Measurements from ENCODE around the gene FCRL6. TPM values are rescaled to one million over a fixed set of nuclear protein-coding genes. Genes with fewer than 3 reads are reported as not detected.
A peak's percentile ranks its signal among the peaks of the same experiment; 100 is the strongest.

FCRL6 gene
- total RNA-seq, 2 donors from 2014 or later = 0.27 to 0.81 TPM

DNA sequence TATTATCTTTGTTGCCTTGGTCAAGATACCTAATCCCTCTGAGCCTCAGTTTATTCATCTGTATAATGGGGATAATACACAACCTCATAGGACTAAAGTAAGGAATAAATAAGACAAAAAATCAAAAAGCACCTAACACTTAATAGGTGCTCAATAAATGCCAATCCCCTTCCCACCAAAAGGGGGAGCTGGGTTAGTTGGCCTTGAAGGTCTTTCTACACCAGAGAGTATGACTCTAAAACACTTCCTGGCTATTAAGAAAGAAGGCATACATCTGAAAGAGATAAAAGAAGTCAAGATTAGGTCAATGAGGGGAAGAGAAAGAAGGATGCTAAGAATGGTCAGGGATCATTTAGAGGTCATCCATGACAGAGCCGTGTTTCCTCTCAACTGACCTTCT lies 49.2 kb downstream of the FCRL6 start:
- no peaks in the 10 kb centered on the region for H3K9me3 ChIP-seq (ENCODE audit: control insufficient read depth, low read length, poor library complexity, severe bottlenecking)
- DNase-seq (no peak), ATAC-seq (no peak)
- H3K4me3 Mint-ChIP-seq = no peak overlapping the region
- peaks cover 2% of the 10 kb centered on the region for H3K36me3 Mint-ChIP-seq (ENCODE audit: low read depth)
- peaks cover 23% of the 10 kb centered on the region for H3K4me1 Mint-ChIP-seq
- H3K27ac Mint-ChIP-seq = no peak overlapping the region
- H3K27me3 Mint-ChIP-seq = peaks cover 3% of the 10 kb centered on the region

- H3K4me3 Mint-ChIP-seq = peak overlapping the region; percentile 97
- ATAC-seq = no peak
- H3K9me3 ChIP-seq (ENCODE audit: control insufficient read depth, low read length, poor library complexity, severe bottlenecking) = no peaks in the 10 kb centered on the region
- DNase-seq = no peak
- peaks cover 2% of the 10 kb centered on the region for H3K36me3 Mint-ChIP-seq (ENCODE audit: low read depth)
- no peaks in the 10 kb centered on the region for H3K27me3 Mint-ChIP-seq
- peaks cover 18% of the 10 kb centered on the region for H3K4me1 Mint-ChIP-seq
- peak overlapping the region; percentile 51 for H3K27ac Mint-ChIP-seq
Observed at GRCh38 chr1:159853417-159854115, 51.4 kb downstream of the FCRL6 start.

DNA sequence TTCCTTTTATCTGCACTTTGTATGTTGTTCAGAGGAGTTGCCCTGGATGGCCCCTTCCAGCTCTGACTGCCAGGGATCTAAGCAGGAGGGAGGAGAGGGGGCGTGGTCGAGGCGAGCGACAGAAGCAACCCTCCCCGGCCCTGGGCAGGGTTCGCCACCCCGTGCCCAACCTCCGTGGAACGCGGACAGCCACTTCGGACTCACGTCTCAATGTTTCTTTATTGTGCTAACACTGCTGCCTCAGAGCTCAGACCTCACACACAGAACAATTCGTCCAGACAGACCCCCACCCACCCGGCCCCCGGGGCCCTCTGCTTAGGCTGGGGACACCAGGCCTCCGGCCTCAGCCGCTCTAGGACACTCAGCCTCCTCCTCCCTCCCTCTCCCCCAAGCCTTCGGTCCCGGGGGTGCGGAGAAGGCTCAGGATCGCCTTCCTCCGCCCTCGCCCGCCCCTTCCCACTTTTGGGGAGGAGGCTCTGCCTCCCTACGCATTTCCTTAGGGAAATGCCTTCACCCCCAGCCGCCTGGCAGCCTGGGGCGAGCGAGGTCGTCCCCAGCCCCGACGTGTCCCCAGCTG lies 52.0 kb downstream of the FCRL6 start:
- ATAC-seq = peak; percentile 18
- H3K9me3 ChIP-seq (ENCODE audit: control insufficient read depth, low read length, poor library complexity, severe bottlenecking) = no peaks in the 10 kb centered on the region
- H3K27ac Mint-ChIP-seq = peak overlapping the region; percentile 51
- H3K4me1 Mint-ChIP-seq = peaks cover 18% of the 10 kb centered on the region
- H3K36me3 Mint-ChIP-seq (ENCODE audit: low read depth) = peaks cover 2% of the 10 kb centered on the region
- peak overlapping the region; percentile 97 for H3K4me3 Mint-ChIP-seq
- H3K27me3 Mint-ChIP-seq = no peaks in the 10 kb centered on the region
- no peak for DNase-seq

- H3K9me3 ChIP-seq (ENCODE audit: control insufficient read depth, low read length, poor library complexity, severe bottlenecking) = no peaks in the 10 kb centered on the region
- H3K27me3 Mint-ChIP-seq = peaks cover 1% of the 10 kb centered on the region
- H3K36me3 Mint-ChIP-seq (ENCODE audit: low read depth) = peaks cover 2% of the 10 kb centered on the region
- peak; percentile 96 for ATAC-seq
- H3K4me1 Mint-ChIP-seq = peaks cover 18% of the 10 kb centered on the region
- DNase-seq = peak; percentile 46 to 60 (median 49)
- peak overlapping the region; percentile 97 for H3K4me3 Mint-ChIP-seq
- peak overlapping the region; percentile 93 for H3K27ac Mint-ChIP-seq
Observed at GRCh38 chr1:159854693-159855192, 52.6 kb downstream of the FCRL6 start.

- H3K36me3 Mint-ChIP-seq (ENCODE audit: low read depth) = peaks cover 2% of the 10 kb centered on the region
- DNase-seq = no peak
- H3K27me3 Mint-ChIP-seq = peaks cover 8% of the 10 kb centered on the region
- no peak for ATAC-seq
- peak overlapping the region; percentile 55 for H3K4me3 Mint-ChIP-seq
- peaks cover 20% of the 10 kb centered on the region for H3K4me1 Mint-ChIP-seq
- H3K9me3 ChIP-seq (ENCODE audit: control insufficient read depth, low read length, poor library complexity, severe bottlenecking) = no peaks in the 10 kb centered on the region
- H3K27ac Mint-ChIP-seq = peak overlapping the region; percentile 93
Observed at GRCh38 chr1:159855709-159856108, 53.5 kb downstream of the FCRL6 start.

GRCh38 chr1:159856576-159856975 lies 54.4 kb downstream of the FCRL6 start:
- no peak overlapping the region for H3K27ac Mint-ChIP-seq
- H3K27me3 Mint-ChIP-seq = peaks cover 11% of the 10 kb centered on the region
- ATAC-seq = no peak
- no peak for DNase-seq
- H3K4me3 Mint-ChIP-seq = no peak overlapping the region
- peaks cover 17% of the 10 kb centered on the region for H3K4me1 Mint-ChIP-seq
- no peaks in the 10 kb centered on the region for H3K9me3 ChIP-seq (ENCODE audit: control insufficient read depth, low read length, poor library complexity, severe bottlenecking)
- H3K36me3 Mint-ChIP-seq (ENCODE audit: low read depth) = peaks cover 2% of the 10 kb centered on the region

DNA sequence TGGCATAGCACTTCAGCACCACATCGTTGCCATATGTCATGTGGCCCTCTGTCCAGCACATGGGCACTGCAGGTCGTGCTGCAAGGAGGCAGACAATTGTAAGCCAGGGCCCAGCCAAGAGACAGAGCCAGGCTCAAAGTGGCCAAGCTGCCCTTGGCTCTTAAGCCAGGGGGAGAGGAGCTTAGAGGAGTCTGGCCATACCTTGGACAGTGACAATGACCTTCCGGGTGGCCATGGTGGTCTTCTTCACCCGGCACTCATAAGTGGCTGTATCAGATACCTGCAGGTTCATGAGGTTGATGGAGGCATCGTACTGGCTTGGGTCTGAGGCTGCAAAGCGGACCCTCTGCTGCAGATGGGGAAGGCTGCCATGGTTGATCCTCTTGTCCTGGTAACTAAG lies 55.7 kb downstream of the FCRL6 start:
- Mint-ChIP-seq H3K27me3 (peaks cover 20% of the 10 kb centered on the region), H3K4me1 (peaks cover 17% of the 10 kb centered on the region), H3K27ac (no peak overlapping the region), H3K36me3 (ENCODE audit: low read depth) (peaks cover 2% of the 10 kb centered on the region), H3K4me3 (no peak overlapping the region)
- H3K9me3 ChIP-seq (ENCODE audit: control insufficient read depth, low read length, poor library complexity, severe bottlenecking) = no peaks in the 10 kb centered on the region
- ATAC-seq (no peak), DNase-seq (no peak)

- Mint-ChIP-seq H3K4me3 (no peak overlapping the region), H3K27ac (peak overlapping the region; percentile 69), H3K4me1 (peaks cover 7% of the 10 kb centered on the region), H3K36me3 (ENCODE audit: low read depth) (peaks cover 2% of the 10 kb centered on the region), H3K27me3 (peaks cover 27% of the 10 kb centered on the region)
- ATAC-seq = no peak
- no peak for DNase-seq
- H3K9me3 ChIP-seq (ENCODE audit: control insufficient read depth, low read length, poor library complexity, severe bottlenecking) = no peaks in the 10 kb centered on the region
Observed at GRCh38 chr1:159859767-159860322, 57.7 kb downstream of the FCRL6 start.

DNA sequence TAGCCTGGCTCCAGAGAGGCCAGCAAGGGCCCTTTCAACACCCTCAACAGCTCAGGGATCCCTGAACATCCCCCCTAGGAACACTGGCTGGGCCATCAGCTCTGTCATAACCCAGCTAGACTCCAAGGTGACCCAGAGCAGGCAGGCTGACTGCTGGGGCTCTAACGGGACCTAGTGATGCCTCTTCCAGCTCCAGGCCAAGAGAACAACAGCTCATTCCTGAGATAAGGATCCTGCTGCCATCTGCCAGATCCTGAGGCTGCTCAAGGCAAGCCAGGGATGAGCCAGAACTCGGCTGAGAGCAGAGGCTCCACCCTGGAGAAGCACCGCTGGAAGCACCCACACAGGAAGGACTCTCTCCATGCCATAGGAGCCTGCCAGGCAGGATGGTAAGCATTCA lies 58.3 kb downstream of the FCRL6 start:
- Mint-ChIP-seq H3K4me1 (peaks cover 3% of the 10 kb centered on the region), H3K27me3 (peaks cover 27% of the 10 kb centered on the region), H3K27ac (peak overlapping the region; percentile 69), H3K4me3 (no peak overlapping the region), H3K36me3 (ENCODE audit: low read depth) (no peaks in the 10 kb centered on the region)
- no peaks in the 10 kb centered on the region for H3K9me3 ChIP-seq (ENCODE audit: control insufficient read depth, low read length, poor library complexity, severe bottlenecking)
- DNase-seq = no peak
- no peak for ATAC-seq

- H3K4me3 Mint-ChIP-seq = no peak overlapping the region
- peaks cover 28% of the 10 kb centered on the region for H3K27me3 Mint-ChIP-seq
- DNase-seq (no peak), ATAC-seq (no peak)
- peaks cover 5% of the 10 kb centered on the region for H3K4me1 Mint-ChIP-seq
- no peaks in the 10 kb centered on the region for H3K36me3 Mint-ChIP-seq (ENCODE audit: low read depth)
- H3K9me3 ChIP-seq (ENCODE audit: control insufficient read depth, low read length, poor library complexity, severe bottlenecking) = no peaks in the 10 kb centered on the region
- no peak overlapping the region for H3K27ac Mint-ChIP-seq
Observed at GRCh38 chr1:159861218-159861617, 59.1 kb downstream of the FCRL6 start.

DNA sequence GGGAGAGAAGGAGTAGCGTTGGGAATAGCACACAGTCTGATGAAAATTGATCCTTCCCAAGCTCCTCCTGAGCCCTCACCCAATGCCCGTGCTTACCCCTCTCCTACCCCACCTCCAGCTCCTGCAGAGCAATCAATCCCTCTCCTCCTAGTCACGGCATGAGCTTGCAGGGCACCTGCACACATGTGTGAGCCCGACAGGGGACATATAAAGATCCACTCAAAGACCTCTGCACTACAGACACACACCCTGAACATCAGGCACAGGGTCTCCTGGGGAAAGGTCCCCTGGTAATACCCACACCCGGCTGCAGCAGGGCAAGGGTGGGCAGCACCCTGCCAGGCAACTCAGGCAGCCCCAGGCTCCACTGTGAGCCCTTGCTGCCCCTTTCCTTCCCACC lies 59.9 kb downstream of the FCRL6 start:
- H3K27ac Mint-ChIP-seq = no peak overlapping the region
- H3K9me3 ChIP-seq (ENCODE audit: control insufficient read depth, low read length, poor library complexity, severe bottlenecking) = no peaks in the 10 kb centered on the region
- H3K27me3 Mint-ChIP-seq = peaks cover 31% of the 10 kb centered on the region
- H3K36me3 Mint-ChIP-seq (ENCODE audit: low read depth) = no peaks in the 10 kb centered on the region
- H3K4me1 Mint-ChIP-seq = peaks cover 13% of the 10 kb centered on the region
- ATAC-seq = no peak
- H3K4me3 Mint-ChIP-seq = no peak overlapping the region
- no peak for DNase-seq

DNA sequence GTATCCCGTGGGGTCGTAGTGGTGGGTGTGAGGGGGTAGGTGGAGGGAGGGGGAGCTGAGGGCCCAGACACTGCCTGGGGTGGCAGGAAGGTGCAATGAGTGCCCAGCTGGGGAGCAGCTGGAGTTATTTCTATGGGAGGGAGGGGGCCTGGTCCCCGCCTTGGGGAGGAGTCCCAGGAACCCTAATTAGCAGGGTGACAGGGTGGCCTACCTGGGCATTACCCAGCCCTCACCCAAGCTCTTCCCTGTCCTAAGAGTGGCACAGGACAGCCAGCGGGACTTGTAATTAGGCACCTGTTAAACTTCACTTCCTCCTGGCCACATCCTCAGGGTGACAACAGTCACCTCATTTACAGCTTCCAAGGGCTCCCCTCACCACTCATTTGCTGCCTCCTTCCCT lies 60.4 kb downstream of the FCRL6 start, which contains the start of gene VSIG8:
TSS of gene VSIG8 (minus strand) at position 101 of the 400 bp plus-strand sequence. CDS start 136 bp downstream, outside the sequence.
- Mint-ChIP-seq H3K36me3 (ENCODE audit: low read depth) (no peaks in the 10 kb centered on the region), H3K27me3 (peaks cover 31% of the 10 kb centered on the region), H3K27ac (no peak within 1 kb of the TSS), H3K4me1 (peaks cover 15% of the 10 kb centered on the region), H3K4me3 (no peak within 1 kb of the TSS)
- H3K9me3 ChIP-seq (ENCODE audit: control insufficient read depth, low read length, poor library complexity, severe bottlenecking) = no peaks in the 10 kb centered on the region
- ATAC-seq (no peak), DNase-seq (no peak)

DNA sequence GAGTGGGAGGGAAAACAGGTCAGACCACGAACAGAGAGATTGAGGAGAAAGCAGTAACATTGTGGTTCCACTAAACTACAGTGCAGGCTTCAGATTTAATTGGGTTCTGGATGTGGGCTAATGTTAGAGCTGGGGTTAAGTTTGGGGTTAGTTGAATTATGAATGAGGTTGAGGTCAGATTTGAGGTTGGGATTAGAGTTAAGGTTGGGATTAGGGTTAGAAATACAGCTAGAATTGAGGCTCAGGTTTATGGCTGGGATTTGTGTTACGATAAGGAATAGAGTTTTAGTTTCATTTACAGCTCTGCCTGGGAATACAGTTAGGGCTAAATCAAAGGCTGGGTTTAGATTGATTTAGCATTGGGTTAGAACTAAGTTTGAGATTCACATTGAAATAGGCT lies 62.1 kb downstream of the FCRL6 start:
- peaks cover 31% of the 10 kb centered on the region for H3K27me3 Mint-ChIP-seq
- no peaks in the 10 kb centered on the region for H3K36me3 Mint-ChIP-seq (ENCODE audit: low read depth)
- DNase-seq = no peak
- no peak overlapping the region for H3K4me3 Mint-ChIP-seq
- no peak for ATAC-seq
- no peaks in the 10 kb centered on the region for H3K9me3 ChIP-seq (ENCODE audit: control insufficient read depth, low read length, poor library complexity, severe bottlenecking)
- peaks cover 17% of the 10 kb centered on the region for H3K4me1 Mint-ChIP-seq
- no peak overlapping the region for H3K27ac Mint-ChIP-seq
